ENCODE results near the gene RPL7L1.

GRCh38 chr6:42898891-42899361, 19.5 kb downstream of the RPL7L1 start:
- TF ChIP-seq ZNF768 (tag by site-specific recombination; IDR thresholded peaks at IDR 0.05) (no peak), SP3 (tag by site-specific recombination; IDR thresholded peaks at IDR 0.05) (no peak)
- TF ChIP-seq, protein P1, sequence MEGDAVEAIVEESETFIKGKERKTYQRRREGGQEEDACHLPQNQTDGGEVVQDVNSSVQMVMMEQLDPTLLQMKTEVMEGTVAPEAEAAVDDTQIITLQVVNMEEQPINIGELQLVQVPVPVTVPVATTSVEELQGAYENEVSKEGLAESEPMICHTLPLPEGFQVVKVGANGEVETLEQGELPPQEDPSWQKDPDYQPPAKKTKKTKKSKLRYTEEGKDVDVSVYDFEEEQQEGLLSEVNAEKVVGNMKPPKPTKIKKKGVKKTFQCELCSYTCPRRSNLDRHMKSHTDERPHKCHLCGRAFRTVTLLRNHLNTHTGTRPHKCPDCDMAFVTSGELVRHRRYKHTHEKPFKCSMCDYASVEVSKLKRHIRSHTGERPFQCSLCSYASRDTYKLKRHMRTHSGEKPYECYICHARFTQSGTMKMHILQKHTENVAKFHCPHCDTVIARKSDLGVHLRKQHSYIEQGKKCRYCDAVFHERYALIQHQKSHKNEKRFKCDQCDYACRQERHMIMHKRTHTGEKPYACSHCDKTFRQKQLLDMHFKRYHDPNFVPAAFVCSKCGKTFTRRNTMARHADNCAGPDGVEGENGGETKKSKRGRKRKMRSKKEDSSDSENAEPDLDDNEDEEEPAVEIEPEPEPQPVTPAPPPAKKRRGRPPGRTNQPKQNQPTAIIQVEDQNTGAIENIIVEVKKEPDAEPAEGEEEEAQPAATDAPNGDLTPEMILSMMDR (tag by site-specific recombination; IDR thresholded peaks at IDR 0.05) = 0 out of 2 replicates have a peak, but pooled peaks have one; percentile 9
